ENCODE results near the gene EMD.
"Not testable (repeated sequence)": the region's sequence is repeated elsewhere in the genome, so short reads cannot be mapped to it uniquely, and the experiment has no call there.

The EMD gene

DNA sequence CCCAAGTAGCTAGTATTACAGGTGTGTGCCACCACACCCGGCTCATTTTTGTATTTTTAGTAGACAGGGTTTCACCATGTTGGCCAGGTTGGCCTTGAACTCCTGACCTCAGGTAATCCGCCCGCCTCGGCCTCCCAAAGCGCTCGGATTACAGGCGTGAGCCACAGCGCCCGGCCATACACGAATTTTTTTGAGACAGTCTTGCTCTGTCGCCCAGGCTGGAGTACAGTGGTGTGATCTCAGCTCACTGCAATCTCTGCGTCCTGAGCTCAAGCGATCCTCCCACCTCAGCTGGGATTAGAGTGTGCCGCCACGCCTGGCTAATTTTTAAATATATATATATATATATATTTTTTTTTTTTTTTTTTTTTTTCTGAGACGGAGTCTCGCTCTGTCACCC lies 17.3 kb downstream of the EMD start:
- DNase-seq (ENCODE audit: low spot score), result not testable (repeated sequence)

GRCh38 chrX:154396973-154397887 lies 18.1 kb downstream of the EMD start:
- peak; percentile 55 for DNase-seq (ENCODE audit: low spot score)

- DNase-seq (ENCODE audit: low spot score), result peak; percentile 95
Measured at GRCh38 chrX:154397888-154398667, 19.0 kb downstream of the EMD start, which contains the start of gene RPL10. TSS of gene RPL10 (plus strand) at chrX:154398377. CDS start at chrX:154398520, 143 bp downstream.

- DNase-seq (ENCODE audit: low spot score), result peak; percentile 79
Measured at GRCh38 chrX:154398668-154399526, 19.8 kb downstream of the EMD start.

GRCh38 chrX:154399527-154400368 lies 20.7 kb downstream of the EMD start:
- DNase-seq (ENCODE audit: low spot score), result no peak

DNA sequence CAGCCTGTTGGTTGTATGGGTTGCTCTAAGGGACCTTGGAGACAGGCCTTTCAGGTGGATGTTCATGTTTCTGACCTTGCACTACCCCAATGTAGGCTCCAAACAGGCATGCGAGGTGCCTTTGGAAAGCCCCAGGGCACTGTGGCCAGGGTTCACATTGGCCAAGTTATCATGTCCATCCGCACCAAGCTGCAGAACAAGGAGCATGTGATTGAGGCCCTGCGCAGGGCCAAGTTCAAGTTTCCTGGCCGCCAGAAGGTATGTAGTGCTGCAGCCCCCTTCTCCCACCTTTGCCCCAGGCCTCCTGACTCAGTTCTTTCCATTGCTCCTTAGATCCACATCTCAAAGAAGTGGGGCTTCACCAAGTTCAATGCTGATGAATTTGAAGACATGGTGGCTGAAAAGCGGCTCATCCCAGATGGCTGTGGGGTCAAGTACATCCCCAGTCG lies 21.3 kb downstream of the EMD start:
- DNase-seq (ENCODE audit: low spot score), result not testable (repeated sequence)

- DNase-seq (ENCODE audit: low spot score), result no peak
Measured at GRCh38 chrX:154401045-154401799, 22.1 kb downstream of the EMD start.

- no peak for DNase-seq (ENCODE audit: low spot score)
Measured at GRCh38 chrX:154401918-154402621, 23.0 kb downstream of the EMD start.

- DNase-seq (ENCODE audit: low spot score), result no peak
Measured at GRCh38 chrX:154402622-154403127, 23.6 kb downstream of the EMD start.

DNA sequence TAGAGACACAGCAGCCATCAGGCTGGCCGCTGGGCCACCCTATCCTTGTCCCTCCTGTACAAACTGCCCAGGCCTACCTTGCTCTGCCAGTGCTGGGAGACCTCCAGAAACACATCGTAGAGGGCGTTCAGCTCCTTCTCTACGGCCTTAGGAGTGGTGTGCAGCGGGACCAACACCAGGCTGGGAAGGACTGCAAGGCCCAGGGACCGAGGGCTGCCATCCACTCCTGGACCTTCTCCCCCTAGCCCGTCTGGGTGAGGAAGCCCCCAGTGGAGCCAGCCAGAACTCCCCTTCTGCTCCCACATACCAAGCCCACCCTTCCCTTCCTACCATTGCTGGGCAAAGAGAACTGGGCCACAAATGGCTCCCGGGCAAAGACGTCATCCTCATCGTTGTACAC lies 24.1 kb downstream of the EMD start:
- DNase-seq (ENCODE audit: low spot score), result no peak

DNA sequence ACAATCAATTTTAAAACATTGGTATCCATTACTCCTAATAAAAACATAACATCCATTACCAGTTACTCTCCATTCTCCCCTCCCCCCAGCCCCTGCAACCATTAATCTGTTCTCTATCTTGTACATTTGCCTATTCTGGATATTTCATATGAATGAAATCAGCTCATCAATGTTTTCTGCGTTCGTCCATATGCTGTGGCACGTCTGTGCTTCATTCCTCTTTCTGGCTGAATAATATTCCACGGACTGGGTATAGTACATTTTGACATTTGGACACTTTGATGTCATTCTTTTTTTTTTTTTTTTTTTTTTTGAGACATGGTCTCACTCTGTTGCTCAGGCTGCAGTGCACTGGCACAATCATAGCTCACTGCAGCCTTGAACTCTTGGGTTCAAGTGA lies 24.8 kb downstream of the EMD start:
- no peak for DNase-seq (ENCODE audit: low spot score)

GRCh38 chrX:154404625-154405192 lies 25.6 kb downstream of the EMD start:
- no peak for DNase-seq (ENCODE audit: low spot score)

DNA sequence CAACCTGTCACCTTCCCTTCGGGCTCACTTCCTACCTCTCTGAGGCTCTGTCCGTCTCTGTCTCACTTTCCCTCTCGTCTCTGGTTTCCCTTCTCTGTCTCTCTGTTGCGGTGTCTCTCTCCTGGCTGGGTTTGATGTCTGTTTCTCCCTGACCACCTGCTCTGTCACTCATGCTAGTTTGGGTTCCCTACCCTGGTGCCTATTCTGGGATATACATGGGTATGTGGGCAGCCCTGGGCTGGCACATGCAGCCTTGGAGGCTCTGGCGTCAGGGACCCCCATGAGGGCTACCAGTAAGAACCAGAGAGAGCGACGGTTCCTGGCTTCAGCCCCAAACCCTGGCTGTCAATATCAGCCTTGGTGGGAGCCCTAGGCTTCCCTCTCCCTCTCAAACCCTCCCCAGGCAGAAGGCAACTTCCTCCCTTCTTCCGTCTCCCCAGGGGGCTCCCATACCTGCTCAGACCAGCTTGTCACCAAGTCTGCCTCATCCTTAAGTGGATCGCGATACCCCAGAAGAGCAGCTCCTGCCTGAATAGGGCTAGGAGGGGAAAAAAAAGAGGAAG lies 29.6 kb downstream of the EMD start:
- DNase-seq (ENCODE audit: low spot score), result no peak

DNA sequence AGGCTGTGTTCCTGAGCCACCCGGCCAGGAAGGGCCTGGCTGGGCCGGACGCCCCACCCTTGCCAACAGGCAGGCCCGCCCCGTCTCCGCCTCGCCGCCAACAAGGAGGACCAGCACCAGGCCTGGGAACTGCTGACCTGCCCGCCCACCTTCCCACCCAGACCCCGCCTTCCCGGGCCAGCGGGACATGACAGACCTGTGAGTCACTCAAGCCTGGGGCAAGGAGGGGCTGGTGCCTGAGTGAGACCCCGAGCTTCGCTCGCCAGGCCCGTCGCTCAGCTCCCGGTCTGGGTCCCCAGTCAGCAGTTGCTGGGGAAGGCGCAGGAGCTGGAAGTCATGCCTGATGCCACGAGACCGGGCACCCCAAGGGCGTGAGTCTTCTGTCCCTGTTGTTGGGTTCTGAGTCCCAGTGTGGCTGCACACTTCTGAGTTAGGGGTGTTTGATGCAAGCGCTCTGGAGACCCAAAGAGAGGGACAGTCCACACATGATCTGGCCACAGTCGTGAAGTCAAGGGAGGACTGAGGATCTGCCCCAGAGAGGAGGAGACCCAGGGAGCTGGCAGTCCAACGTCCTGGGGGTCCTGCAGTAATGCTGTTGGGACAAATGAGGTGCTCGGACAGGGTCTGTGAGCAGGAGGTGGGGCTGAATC lies 30.3 kb downstream of the EMD start, which contains the start of gene DNASE1L1:
DNASE1L1 (minus strand) TSS at position 33 of the 650 bp plus-strand sequence. CDS start 3,686 bp downstream, outside the sequence.
- DNase-seq (ENCODE audit: low spot score), result no peak

- no peak for DNase-seq (ENCODE audit: low spot score)
Measured at GRCh38 chrX:154411981-154412340, 32.9 kb downstream of the EMD start.

- DNase-seq (ENCODE audit: low spot score), result no peak
Measured at GRCh38 chrX:154412468-154412867, 33.4 kb downstream of the EMD start.

GRCh38 chrX:154413142-154413541 lies 34.0 kb downstream of the EMD start:
- DNase-seq (ENCODE audit: low spot score), result no peak

- DNase-seq (ENCODE audit: low spot score), result no peak
Measured at GRCh38 chrX:154417157-154417556, 38.1 kb downstream of the EMD start.

Data from globus pallidus (tissue), 1 donor.